Heart right ventricle (tissue), 16 donors: ENCODE measurements around the gene RALB. TPM values are rescaled to one million over a fixed set of nuclear protein-coding genes. Genes with fewer than 3 reads are reported as not detected.
A peak's percentile ranks its signal among the peaks of the same experiment; 100 is the strongest.

Experiments
- ATAC-seq, 8 donors: fragments of 200-7000 bp; cut with Tn5 transposase; one replicate each; pipeline ENCODE4 v1.9.1; 2020; ENCODE audit warnings: mild to moderate bottlenecking in 8 of 8, moderate library complexity in 8 of 8, moderate number of reproducible peaks in 1 of 8
- DNase-seq, 2 donors: peaks; one replicate each; pipeline ENCODE4 v3.0.0-alpha.2; 2020
- H3K27ac ChIP-seq, 10 donors: fragments of 200-600 bp; sonication (generic) in 2 of 10; one replicate each; pipeline versions ENCODE4 v1.5.0 to v1.8.0; 2020 to 2022; ENCODE audit warnings: mild to moderate bottlenecking in 3 of 10
- H3K27me3 ChIP-seq, 7 donors: fragments of 200-600 bp; one replicate each; pipeline ENCODE4 v1.8.0; 2021 to 2022; ENCODE audit warnings: mild to moderate bottlenecking in 2 of 7
- H3K36me3 ChIP-seq, 9 donors: fragments of 200-600 bp; sonication (generic) in 1 of 9; one replicate each; pipeline versions ENCODE4 v1.5.0 to v1.8.0; 2020 to 2022; ENCODE audit warnings: mild to moderate bottlenecking in 2 of 9
- H3K4me1 ChIP-seq, 9 donors: fragments of 200-600 bp; sonication (generic) in 1 of 9; one replicate each; pipeline versions ENCODE4 v1.5.0 to v1.8.0; 2020 to 2022; ENCODE audit warnings: mild to moderate bottlenecking in 4 of 9
- H3K4me3 ChIP-seq, 10 donors: fragments of 200-600 bp; sonication (generic) in 2 of 10; one replicate each; pipeline versions ENCODE4 v1.5.0 to v1.8.0; 2020 to 2022; ENCODE audit warnings: mild to moderate bottlenecking in 7 of 10, moderate library complexity in 2 of 10
- H3K9me3 ChIP-seq, 11 donors: fragments of 200-600 bp in 10 of 11; sonication (generic) in 2 of 11; one replicate each; pipeline versions ENCODE4 v1.5.0 to v1.8.0; 2013 to 2022; ENCODE audit warnings: mild to moderate bottlenecking in 2 of 11, control low read depth in 1 of 11, moderate library complexity in 1 of 11
- whole genome bisulfite sequencing, 2 donors: extraction: QIAGEN DNeasy Blood & Tissue Kit; methylation state at CpG; one replicate each; pipeline ENCODE4 v1.1.7; 2013; ENCODE audit warnings: inconsistent platforms in 1 of 2; 5-methylcytosine and 5-hydroxymethylcytosine counted together
- intact Hi-C, 10 donors: fragments of 100-400 bp; cut with DNase I; formaldehyde crosslinking; loops; one replicate each; pipeline versions ENCODE4 v1.11.1 to v1.14.2; 2022
- polyA plus RNA-seq, 2 donors: library from polyadenylated mRNA; stranded (reverse); fragments of 200-250 nt; gene quantifications; one replicate each; pipeline ENCODE4 v1.2.3, GENCODE V29; 2013
- total RNA-seq, 10 donors: library from RNA; stranded (reverse); fragmentation: NEBNext Ultra II Directional in 3 of 10; extraction: Animal tissue kit (Norgen Biotek cat#: 25700) in 3 of 10; gene quantifications; one replicate each; pipeline versions ENCODE4 v1.2.1 to v1.2.4, GENCODE V29; 2021 to 2023
- TF ChIP-seq, protein P1 (sequence below), 9 donors: fragments of 200-600 bp; sonication (generic) in 2 of 9; IDR thresholded peaks; one replicate each; pipeline versions ENCODE4 v1.5.0 to v1.8.0; 2021 to 2022; ENCODE audit warnings: antibody characterized with exemption in 9 of 9, mild to moderate bottlenecking in 5 of 9, moderate library complexity in 1 of 9
- donor health status: Arrhythmogenic right ventricular cardiomyopathy.
- donor health status: ischemic (EF 13 %, LVEDD 7.1; RV severe dilation, severe dysfunction).
- donor health status: healthy with polysubstance abuse.
- donor health status: DM: no; HTN: yes; CAD: no.
- donor health status: DM: no; HTN: no; CAD: no.
- donor health status: ischemic (EF 25% LVEDD 6.9; RV normal size, moderate dysfunction).
- donor health status: ischemic (EF 25% LVEDD 5.7; RV mildly dilated, moderate dysfunction).
- donor health status: healthy.
- donor health status: DM: yes; HTN: yes; CAD: no.
- donor health status: Ischemic cardiomyopathy.
- donor health status: ischemic (EF 35%, LVEDD 5.7; RV mildly dilated, moderate dysfunction).
- donor health status: nonischemic (EF 11% LVEDD 7.7; RV severe dilation, severe dysfunction).
- donor health status: DM: yes; HTN: yes; CAD: no.
- donor health status: PGD.
- donor health status: ischemic (EF 29% LVEDD 5.4; RV normal size, mild dysfunction).
- donor health status: nonischemic (EF 23%, LVEDD 6.1; RV moderate dilation, normal function).

RALB gene
- total and polyA plus RNA-seq, 12 donors = 21.9 to 68.1 (median 45.0) TPM

DNA sequence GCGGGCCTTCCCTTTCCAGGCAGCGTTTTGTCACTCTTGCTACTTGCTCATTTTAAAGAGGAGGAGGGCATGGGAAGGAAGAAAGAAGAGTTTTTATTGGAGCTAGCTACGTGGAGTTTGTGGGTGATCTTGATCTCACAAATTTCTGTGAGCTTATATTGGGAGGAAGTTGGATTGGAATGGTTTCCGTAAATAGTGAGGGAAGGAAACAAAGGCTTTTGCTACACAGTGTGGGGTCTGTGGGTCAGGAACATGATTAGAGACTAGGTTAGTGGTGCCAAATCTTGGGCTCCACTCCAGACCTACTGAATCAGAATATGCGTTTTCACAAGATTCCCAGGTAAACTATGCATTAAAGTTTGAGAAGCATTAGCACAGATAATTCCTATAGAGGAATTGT, 8.1 kb downstream of the RALB start:
- TF ChIP-seq, protein P1, sequence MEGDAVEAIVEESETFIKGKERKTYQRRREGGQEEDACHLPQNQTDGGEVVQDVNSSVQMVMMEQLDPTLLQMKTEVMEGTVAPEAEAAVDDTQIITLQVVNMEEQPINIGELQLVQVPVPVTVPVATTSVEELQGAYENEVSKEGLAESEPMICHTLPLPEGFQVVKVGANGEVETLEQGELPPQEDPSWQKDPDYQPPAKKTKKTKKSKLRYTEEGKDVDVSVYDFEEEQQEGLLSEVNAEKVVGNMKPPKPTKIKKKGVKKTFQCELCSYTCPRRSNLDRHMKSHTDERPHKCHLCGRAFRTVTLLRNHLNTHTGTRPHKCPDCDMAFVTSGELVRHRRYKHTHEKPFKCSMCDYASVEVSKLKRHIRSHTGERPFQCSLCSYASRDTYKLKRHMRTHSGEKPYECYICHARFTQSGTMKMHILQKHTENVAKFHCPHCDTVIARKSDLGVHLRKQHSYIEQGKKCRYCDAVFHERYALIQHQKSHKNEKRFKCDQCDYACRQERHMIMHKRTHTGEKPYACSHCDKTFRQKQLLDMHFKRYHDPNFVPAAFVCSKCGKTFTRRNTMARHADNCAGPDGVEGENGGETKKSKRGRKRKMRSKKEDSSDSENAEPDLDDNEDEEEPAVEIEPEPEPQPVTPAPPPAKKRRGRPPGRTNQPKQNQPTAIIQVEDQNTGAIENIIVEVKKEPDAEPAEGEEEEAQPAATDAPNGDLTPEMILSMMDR (IDR thresholded peaks at IDR 0.05) = no peak
- intact Hi-C loops = no loop called here
- no peaks in the 10 kb centered on the region for H3K36me3 ChIP-seq
- ATAC-seq (peak in 3 of 8 donors; percentile 28), DNase-seq (no peak)
- peak overlapping the region in 1 of 10 donors; percentile 22 for H3K4me3 ChIP-seq
- H3K4me1 ChIP-seq = peaks cover 0 to 83% (median 68%) of the 10 kb centered on the region in 9 donors
- H3K9me3 ChIP-seq = peaks cover 0 to 7% (median 0%) of the 10 kb centered on the region in 11 donors
- WGBS, 2 donors = 75 to 86% methylated on average over 5 of the region's 5 CpGs
- H3K27me3 ChIP-seq = no peaks in the 10 kb centered on the region
- peak overlapping the region in 4 of 10 donors; percentile 28 to 48 (median 39) for H3K27ac ChIP-seq

DNA sequence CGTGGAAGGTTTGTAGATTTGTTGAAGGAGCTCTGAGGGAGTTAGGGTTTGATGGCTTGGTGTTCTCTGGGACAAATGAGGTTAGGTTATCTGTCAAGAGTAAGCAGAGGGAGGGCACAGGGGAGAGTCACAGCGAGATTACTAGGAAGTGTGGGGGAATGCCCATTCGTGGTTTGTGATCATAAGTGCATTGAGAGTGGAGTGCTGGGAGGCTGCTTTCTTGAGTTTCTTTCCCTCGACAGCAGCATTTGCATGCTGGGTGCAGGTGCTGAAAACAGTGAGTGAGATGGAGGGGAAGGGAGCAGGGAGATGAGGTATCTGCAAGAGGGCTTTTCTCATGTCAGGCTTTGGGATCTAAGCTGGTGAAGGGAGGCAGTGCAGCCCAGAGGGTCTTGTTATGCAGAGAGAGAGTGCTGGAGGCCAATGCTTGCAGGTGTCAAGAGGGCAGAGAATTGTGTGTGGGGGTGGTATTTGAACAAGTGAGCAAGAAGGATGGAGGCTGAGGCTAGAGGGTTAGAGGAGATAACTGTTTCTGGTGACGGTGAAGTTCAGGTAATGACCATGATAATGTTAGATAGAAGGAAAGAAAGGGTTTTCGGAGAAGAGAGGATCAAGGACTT, 8.8 kb downstream of the RALB start:
- WGBS, 2 donors = 87 to 91% methylated on average over 6 of the region's 6 CpGs
- TF ChIP-seq, protein P1 (IDR thresholded peaks at IDR 0.05) = no peak
- no peak overlapping the region for H3K4me3 ChIP-seq
- ATAC-seq (no peak), DNase-seq (no peak)
- intact Hi-C loops = no loop called here
- peaks cover 0 to 7% (median 0%) of the 10 kb centered on the region in 11 donors for H3K9me3 ChIP-seq
- no peak overlapping the region for H3K27ac ChIP-seq
- H3K36me3 ChIP-seq = no peaks in the 10 kb centered on the region
- H3K4me1 ChIP-seq = peaks cover 0 to 83% (median 68%) of the 10 kb centered on the region in 9 donors
- H3K27me3 ChIP-seq = no peaks in the 10 kb centered on the region

DNA sequence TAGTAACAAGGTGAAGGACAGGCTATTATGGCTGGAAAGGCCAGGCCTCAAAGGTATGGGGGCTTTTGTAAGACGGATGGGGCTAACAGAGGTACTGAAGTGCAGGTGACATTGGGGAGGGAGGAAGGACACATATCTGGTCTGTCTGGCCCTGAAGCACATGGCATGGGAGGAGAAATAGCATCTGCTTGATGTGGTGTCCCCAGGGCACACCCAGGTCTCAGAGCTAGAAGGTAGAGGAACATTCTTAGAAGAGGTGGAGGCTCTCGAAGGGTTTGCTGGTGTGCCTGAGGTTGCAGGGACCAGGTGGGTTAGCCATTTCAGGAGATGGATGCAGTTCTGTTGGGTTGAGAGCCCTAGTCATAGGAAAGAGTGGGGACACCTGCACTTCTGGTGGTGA, 9.5 kb downstream of the RALB start:
- ATAC-seq = no peak
- TF ChIP-seq, protein P1 (IDR thresholded peaks at IDR 0.05) = no peak
- intact Hi-C loops = no loop called here
- Histone ChIP-seq H3K27me3 (no peaks in the 10 kb centered on the region), H3K36me3 (no peaks in the 10 kb centered on the region), H3K9me3 (peaks cover 0 to 7% (median 0%) of the 10 kb centered on the region in 11 donors), H3K27ac (no peak overlapping the region), H3K4me1 (peaks cover 0 to 82% (median 68%) of the 10 kb centered on the region in 9 donors), H3K4me3 (no peak overlapping the region)
- 86 to 93% methylated on average over 2 of the region's 2 CpGs for WGBS, 2 donors
- DNase-seq = no peak

GRCh38 chr2:120262761-120263428, 10.2 kb downstream of the RALB start:
- no peaks in the 10 kb centered on the region for H3K27me3 ChIP-seq
- no peaks in the 10 kb centered on the region for H3K36me3 ChIP-seq
- ATAC-seq (peak in 1 of 8 donors; percentile 62), DNase-seq (no peak)
- no peak overlapping the region for H3K27ac ChIP-seq
- intact Hi-C loops = no loop called here
- TF ChIP-seq, protein P1 (IDR thresholded peaks at IDR 0.05) = no peak
- H3K4me3 ChIP-seq = no peak overlapping the region
- WGBS, 2 donors = 76 to 80% methylated on average over 10 of the region's 10 CpGs
- H3K4me1 ChIP-seq = peaks cover 0 to 81% (median 61%) of the 10 kb centered on the region in 9 donors
- peaks cover 0 to 7% (median 0%) of the 10 kb centered on the region in 11 donors for H3K9me3 ChIP-seq
